GM21447 (cell line): ENCODE data around the gene STRADA.

Experiments used
- ATAC-seq: cut with Tn5 transposase; IDR thresholded peaks from one replicate; pipeline ENCODE4 v1.9.1; 2021; ENCODE audit not compliant: unreplicated experiment

Gene STRADA

DNA sequence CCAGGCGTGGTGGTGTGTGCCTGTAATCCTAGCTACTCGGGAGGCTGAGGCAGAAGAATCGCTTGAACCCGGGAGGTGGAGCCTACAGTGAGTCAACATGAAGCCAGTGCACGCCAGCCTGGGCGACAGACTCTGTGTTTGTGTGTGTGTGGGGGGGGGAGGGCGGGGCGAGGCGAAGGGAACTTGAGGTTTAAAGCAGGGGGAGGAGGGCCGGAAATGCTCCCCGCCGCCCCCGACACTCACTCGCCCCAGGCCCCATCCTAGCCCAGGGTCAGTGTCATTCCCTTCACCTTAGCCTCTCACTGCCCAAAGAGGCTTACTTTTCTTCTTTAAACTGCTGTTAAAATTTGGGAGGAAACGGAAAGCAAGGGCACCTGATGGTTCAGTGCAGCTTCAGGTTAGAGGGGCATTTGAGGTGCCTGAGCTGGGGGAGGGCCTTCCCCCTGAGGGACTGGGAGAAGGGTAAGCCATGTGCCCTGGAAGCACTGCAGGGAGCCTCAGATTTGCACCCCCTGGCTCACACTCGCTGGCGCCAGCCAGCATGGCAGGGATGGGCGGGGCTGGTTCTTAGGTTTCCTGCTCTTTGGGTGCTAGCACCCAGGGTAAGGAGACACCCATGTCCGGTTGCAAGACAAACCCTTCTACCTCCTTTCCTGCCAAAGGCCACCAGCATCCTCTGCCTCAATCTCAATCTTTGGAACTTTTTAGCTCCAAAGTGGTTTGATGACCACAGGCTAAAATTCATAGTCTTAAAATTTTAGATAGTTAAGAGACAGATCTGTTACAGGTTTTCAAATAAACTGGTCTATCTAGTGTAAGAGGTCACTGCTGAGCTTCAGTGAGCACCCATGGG lies 39.5 kb downstream of the STRADA start:
- ATAC-seq, result no peak

DNA sequence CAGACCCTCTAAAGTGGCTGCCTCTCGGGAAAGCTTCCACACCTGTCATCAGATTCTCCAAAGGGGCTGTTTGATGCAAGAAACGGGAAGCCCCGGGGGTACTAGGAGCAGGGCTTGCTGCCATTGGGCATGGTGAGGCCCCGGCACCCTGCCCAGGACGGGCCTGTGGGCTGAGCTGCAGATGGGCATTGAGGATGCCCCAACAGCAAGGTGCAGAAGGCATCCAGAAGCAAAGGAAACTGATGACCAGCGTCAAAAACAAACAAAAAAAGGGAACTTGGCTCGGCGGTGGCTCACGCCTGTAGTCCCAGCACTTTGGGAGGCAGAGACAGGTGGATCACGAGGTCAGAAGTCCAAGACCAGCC lies 40.2 kb downstream of the STRADA start:
- no peak for ATAC-seq

DNA sequence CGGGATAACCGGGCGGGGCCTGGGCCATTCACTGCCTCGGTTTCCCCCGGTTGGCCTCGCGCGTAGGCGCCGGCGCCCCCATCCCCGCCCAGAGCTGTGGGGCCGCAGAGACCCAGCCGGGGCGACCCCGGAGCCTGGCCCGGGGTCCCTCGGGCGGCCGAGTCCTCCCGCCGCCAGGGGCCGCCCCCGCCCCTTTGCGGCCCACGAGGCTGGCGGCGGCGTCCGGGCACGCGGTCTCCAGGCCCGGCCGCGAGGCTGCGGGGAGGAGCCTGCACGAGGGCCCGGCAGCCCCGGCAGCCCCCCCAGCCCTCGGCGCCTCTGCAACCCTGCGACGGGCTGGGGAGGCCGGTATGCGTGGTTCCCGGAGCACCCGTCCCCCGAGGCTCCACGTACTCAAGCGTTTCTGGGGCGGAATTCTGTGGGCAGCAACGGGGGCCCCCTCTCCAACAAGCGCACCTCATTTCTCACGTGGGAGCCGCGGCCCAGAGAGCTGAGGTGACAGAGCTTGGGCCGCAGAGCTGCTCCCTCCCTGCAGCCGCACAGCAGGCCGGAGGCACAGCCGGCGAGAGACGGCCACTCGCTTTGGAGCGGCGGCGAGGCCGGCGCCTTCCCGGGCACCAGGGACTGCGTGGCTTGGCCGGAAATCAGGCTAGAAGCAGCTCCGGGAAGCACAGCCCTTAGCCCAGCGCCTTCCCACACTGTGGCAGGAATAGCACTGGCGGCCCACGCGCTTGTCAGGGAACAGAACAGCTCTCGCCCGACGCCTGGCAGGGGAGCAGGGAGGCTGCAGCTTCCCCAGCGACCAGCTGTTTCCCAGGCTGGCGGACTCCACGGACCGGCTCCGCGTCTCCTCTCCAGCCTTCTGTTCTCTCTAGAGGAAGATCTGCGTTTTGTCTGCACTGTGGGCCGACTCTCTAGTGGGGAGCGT lies 40.8 kb downstream of the STRADA start:
- ATAC-seq, result no peak

DNA sequence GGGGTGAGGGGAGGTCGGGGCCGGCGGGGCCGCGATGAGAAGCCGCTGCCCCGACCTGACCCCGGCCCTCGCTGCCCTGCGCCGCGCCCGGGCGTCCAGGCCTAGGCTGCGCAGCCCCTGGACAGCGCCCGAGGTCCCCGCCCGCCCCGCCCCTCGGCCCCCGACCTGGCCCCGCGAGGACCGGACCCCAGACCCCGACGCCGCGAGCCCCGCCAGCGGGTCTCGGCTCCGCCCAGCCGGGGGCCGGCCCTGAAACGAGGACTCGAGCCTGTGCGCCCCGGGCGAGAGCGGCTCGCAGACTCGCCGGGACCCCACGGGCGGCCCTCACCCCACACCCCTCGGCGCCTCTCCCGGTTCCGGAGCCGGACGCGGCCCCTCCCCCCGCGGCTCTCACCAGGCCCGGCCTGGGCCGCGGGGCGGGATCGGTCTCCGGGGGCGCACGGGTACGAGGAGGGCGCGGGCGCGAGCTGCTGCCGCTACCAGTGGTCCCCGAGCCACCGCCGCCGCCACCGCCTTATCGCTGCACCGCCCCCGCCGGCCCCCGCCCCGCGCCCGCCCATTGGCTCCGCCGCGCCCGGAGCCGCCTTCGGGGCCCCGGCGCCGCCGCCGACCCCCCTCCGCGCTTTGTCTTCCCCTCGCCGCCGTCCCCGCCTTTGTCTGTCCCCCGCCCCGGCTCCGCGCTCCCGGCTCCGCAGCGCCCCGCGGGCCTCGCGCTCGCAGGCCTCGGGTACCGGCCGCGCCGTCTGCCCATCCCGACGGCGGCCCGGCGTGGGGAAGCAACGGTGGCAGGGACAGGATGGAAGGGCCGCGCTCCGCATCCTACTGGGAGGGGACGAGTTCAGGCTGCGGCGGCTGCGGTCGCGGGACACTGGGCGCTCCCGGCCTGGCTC lies 41.7 kb downstream of the STRADA start, which contains the start of gene LIMD2:
Gene LIMD2 (minus strand): TSS at position 488 of the 890 bp plus-strand sequence. CDS start 827 bp downstream, outside the sequence.
- ATAC-seq, result peak; percentile 5

DNA sequence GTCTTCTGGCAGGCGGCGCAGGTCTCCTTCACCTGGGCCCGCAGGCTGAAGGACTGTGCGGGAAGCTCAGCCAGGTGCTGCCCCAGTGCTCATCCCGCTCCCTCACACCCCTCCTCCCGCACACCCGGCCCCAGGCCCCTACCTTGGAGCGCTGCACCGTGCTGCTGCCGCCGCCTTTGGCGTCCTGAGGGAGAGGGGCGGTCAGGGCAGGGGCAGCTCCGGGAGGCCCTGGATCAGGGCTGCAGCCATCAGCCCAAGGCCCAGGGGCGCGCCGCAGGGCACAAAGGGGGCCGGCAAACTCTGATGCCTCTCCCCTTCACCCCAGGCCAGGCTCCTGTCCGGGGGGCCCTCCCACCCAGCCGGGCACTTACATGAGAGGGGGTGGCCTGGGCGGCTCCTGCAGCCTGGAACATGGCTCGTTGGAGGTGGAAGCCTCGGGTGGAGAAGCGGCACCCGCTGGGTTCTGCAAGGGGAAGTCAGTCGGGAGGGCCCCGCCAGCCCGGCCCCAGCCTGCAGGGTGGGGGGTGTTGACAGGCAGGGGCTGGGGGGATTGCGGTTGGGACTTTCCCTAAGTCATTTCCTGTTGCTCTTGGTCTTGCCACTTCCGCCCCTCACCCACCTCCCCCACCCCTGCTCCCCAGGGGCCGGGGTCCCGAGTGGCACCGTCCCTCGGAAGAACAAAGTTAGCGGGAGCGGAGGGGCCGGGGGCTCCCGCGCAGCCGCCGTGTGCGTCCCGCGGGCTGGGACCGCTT lies 42.5 kb downstream of the STRADA start:
- ATAC-seq, result peak; percentile 22

DNA sequence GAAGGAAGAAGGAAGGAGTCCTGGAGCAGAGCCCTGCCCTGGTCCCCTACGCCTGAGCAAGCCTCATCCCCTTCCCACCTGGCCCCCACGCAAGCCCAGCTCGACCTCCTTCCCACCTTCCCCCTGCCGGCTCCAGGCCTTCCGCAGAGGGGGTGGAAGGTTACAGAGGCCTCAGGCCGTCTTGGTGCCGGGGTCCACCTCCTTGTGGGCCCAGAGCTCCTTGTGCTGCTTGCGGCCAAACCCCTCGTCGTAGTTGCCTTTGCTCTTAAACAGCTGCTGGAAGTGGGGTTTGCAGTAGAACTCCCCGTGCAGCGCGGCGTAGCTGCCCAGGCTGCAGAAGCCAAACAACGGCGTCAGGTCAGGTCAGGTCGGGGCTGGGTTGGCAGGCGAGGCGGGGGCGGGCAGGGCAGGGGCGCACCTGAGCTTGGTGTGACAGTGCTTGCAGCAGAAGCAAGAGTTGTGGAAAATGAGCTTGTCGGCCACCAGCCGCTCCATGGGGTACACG lies 43.2 kb downstream of the STRADA start:
- ATAC-seq, result no peak

DNA sequence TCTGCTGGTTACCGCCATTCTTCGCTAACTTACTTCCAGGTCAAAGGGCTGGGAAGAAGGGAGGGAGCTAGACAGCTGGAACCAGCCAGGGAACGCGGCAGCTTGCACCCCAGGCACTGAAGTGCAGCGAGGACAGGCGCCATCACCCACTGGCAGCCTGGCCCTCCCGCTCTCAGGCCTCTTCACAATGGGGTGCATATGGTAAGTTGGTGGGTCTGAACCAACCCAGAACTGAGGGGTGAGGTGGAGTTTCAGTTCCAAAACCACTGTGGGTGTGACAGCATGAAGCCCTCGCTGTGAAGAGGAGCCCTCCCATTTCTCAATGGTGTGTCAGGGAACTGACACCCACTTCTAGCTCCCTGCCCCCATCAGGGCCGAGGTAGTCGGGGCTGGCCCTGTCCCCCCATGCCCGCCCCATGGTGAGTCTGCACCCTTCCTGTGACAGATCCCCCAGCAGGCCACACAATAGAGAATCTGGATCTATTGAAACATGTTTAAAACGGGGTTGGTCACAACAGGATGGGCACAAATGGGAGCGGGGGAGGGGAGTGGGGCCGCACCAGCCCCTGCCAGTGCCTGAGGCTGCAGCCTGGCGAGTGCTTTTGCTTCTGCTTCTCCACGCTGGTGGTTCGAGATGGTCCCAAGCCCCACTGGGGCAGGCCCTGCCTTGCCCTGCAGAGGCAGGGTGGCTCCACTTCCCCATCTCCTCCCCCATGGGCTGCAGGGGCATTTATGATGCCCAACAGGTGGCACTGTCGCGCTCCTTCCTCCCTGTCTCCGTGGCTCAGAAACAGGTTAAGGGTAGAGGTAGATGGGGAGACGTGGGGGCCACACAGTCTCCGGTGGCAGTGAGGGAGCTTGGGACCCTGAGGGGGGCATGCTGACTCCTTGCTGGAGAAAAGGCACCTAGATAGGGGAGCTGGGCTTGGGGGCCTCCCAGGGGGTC lies 44.0 kb downstream of the STRADA start:
- ATAC-seq, result peak; percentile 23

DNA sequence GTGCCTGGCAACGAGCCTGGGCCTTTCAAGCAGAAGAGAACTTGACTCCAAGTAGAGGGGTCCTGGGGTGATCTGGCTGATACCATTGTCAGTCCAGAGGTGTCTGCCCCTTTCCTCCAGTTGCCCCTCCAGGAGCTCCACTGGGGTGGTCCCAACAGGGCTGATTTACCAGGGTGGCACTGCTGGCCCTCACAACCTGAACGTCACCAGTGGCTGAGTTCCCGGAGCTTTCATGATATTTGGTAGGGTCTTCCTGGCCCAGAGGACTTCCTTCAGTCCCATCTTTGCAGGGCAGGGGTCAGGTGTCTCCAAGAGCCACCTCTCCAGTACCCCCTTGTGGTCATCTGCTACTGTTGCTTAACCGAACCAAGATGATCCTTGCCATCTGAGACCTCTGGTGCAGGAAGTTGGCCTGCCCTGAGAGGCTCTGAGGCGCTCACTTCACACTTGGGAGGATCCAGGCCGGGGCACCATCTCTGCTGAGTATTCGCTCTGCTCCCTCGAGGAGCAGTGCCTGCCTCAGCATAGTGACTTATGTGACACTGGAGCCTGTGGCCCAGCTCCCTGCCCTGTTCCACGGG lies 45.1 kb downstream of the STRADA start:
- no peak for ATAC-seq

DNA sequence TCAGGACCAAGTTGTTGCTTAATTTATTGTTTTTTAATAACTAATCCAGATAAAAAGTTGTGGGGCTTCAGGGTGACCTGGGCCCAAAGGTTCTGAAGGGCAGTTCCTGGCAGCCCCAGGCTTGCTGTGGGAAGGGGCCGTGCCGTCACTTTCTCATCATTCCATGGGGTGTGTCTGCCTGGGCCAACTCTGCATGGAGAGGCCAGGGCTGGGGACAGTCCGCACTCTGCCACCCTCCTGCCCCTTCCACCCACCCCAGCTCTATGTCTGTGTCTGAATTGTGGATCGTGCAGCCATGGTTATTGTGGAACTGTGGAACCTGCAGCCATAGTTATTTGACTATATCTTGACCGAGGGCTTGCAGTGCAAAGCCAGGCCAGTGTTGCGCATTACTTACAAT lies 45.7 kb downstream of the STRADA start:
- no peak for ATAC-seq

DNA sequence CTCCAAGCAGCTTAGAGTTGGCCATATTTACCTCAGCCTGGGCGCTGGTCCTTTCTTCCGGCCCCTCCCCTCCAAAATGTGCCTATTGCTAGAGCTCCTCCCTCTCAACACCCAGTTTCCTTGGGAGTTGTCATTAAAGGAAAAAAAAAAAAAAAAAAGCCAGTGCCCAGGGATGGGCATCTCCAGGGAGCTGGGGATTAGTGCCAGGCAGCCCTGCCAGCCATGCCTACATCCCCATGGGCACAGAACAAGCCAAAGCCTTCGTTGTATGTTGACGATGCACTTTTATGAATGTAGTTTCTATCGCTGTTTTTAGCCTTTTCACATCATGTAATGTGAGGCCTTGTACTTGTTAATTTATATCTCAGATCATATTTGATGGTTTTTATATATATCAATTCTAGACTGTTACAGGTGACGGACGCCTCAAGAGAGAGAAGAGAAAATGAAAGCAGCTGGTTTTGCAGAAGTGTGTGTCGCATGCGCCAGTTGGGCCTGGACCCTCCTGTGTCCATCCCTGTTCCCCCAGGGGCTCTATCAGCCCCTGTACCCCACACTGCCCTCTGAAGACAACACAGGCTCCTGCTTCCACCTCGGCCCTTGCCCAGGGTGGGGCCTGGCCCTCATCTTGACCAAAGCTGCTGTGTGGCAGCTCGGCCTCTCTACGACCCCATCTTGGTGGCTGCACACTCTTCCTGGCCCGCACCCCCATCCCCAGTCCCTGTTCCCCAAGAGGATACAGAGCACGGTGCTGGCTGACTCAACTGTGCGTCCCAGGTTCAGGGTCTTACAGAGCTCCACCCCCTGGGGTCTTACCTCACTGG lies 46.4 kb downstream of the STRADA start:
- no peak for ATAC-seq

DNA sequence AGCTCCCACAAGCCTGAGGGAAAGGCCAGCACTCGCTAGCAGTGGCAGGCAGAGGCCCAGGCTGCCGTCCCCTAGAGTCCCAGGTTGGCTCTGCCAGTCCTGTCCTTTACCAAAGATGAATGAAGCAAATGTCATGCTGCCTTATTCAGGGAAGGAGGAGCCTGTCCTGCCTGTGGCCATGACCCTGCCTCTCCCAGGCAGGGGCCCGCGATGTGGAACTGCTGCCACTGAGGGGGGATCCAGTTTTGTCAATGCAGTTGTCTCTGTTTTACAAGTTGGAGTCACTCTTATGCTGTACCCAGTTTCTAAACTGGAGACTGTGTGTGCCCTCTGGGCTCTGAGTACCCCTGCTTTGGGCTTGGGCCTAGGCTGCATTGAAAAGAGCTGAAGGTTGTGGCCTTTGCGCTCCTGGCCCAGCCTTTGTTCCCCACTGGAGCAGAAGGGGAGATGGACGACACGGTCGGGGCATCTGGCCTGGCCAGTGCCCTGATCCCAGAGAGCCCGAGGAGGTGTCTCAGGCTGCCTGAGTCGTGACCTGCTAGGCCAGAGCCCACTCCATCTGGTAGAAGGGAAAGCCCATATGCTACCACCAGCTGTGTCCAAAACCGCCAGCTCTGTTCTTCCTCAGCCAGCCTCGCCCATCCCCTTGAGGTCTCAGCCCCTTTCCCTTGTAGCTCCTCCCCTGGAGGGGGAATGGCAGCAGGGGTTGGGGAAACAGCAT lies 47.2 kb downstream of the STRADA start:
- no peak for ATAC-seq

DNA sequence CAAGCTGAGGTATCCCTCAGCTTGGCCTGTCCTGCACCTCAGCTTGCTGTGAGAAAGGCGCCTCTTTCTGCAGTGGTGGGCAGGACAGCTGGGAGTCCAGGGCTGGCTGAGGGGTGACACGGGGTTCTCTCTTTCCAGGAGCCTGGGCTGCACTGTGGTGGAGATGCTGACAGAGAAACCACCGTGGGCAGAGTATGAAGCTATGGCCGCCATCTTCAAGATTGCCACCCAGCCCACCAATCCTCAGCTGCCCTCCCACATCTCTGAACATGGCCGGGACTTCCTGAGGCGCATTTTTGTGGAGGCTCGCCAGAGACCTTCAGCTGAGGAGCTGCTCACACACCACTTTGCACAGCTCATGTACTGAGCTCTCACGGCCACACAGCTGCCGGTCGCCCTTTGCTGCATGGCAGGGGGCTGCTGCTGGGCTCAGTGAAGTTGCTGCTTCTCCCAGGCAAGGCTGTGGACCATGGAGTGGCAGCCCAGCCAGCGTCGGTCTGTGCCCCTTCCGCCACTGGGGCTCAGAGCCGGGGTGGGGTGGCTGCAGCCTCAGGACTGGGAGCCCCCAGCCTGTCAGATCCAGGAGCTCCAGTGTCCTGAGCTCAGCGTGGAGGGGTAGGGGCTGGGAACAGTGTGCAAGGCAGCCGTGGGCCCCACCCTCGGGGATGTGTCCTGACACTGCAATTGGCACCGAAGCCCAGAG lies 48.0 kb downstream of the STRADA start:
- ATAC-seq, result no peak

DNA sequence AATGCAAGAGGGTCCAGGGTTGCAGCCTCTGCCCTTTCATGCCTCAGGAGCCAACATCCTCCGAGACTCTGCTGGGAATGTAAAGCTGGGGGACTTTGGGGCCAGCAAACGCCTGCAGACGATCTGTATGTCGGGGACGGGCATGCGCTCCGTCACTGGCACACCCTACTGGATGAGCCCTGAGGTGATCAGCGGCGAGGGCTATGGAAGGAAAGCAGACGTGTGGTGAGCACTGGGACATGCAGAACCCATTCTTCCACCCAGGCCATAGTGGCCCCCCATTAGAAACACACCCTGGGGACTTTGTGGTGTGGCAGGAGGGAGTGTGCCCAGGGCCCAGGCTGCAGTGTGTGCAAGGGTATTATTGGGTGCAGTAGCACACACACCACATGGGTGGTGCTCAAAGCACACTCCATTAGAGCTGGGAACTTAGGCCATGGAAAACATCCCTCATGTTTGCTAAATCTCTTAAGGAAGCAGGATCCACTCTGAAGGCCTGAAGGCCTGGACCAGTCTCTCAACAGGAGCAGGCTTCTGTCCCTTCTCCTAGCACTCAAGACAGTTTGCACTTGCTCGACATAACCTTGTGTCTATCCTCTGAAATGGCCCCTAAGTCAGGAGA lies 49.3 kb downstream of the STRADA start:
- no peak for ATAC-seq

DNA sequence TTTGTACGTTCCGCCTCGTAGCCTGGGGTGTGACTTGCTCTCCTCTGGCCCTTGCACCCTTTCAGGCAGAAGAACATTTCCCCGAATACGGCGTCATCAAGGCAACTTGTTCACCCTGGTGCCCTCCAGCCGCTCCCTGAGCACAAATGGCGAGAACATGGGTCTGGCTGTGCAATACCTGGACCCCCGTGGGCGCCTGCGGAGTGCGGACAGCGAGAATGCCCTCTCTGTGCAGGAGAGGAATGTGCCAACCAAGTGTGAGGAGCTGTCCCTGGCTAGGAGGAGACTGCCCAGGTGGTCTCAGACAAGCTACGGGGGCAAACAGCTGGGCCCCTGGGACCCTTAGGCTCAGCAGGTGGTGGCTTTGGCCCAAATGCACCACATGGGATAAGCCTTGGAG lies 52.1 kb downstream of the STRADA start:
- no peak for ATAC-seq

DNA sequence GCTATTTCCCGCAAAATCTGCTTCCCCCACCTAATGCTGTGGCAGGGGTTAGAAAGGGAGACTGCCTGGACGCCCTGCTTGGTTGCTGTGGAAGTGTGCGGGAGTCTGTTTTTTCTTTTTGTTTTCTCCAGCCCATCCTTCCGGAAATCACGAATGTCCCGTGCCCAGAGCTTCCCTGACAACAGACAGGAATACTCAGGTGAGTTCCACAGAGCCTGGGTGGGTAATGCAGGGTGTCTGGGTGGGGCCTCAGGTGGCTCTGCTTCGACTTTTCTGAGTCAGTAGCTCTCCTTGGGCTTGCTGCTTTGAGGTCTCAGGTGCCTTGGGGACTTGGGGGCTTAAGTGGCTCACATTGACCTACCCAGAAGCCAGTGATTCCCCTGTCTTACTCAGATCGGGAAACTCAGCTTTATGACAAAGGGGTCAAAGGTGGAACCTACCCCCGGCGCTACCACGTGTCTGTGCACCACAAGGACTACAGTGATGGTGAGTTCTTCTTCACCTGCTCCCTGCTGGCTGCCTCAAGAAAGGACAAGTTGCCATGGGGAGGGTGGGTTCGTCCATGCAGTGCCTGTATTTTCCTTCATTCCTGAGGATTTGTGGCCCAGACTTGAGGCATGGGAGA lies 53.1 kb downstream of the STRADA start:
- no peak for ATAC-seq
